ENCODE results near the gene LRIT3. TPM values are rescaled to one million over a fixed set of nuclear protein-coding genes. Genes with fewer than 3 reads are reported as not detected.

LRIT3 gene
- total RNA-seq, 1 experiment from 2014 or later: 0.11 TPM

GRCh38 chr4:109879081-109879480, 31.2 kb downstream of the LRIT3 start:
- Histone ChIP-seq H3F3A (ENCODE audit: low read length, unreplicated experiment) (no peaks in the 10 kb centered on the region), H3K9ac (ENCODE audit: low read length) (no peak overlapping the region), H3K4me2 (ENCODE audit: low read length) (no peak overlapping the region), H3K79me2 (ENCODE audit: low read length) (no peaks in the 10 kb centered on the region), H4K20me1 (ENCODE audit: low read length) (no peaks in the 10 kb centered on the region), H3K27me3 (ENCODE audit: low read length) (no peaks in the 10 kb centered on the region), H3K9me3 (ENCODE audit: low read length) (no peaks in the 10 kb centered on the region), H2AFZ (ENCODE audit: low read length) (no peak overlapping the region), H3K9me2 (replicated peaks; ENCODE audit: low read length) (no peaks in the 10 kb centered on the region), H3K4me1 (ENCODE audit: insufficient read depth, low read length) (peaks cover 10% of the 10 kb centered on the region), H3K36me3 (ENCODE audit: low read depth, low read length) (no peaks in the 10 kb centered on the region), H3K27ac (ENCODE audit: low read length) (no peak overlapping the region), H3K4me3 (ENCODE audit: low read length) (no peak overlapping the region)
- intact Hi-C loops (cut with micrococcal nuclease): no loop called here
- ChIA-PET POLR2A (ENCODE audit: unreplicated experiment) (no interaction called here), CTCF (no interaction called here)
- no TSS peak for BruUV-seq (replicated peaks)
- DNase-seq (no peak), ATAC-seq (no peak)
- TF ChIP-seq EZH2 (IDR thresholded peaks at IDR 0.05; ENCODE audit: low read length, unreplicated experiment): no peak
- TF ChIP-seq EZH2phosphoT487 (IDR thresholded peaks at IDR 0.05; ENCODE audit: borderline replicate concordance, low read length): no peak
- no peak for TF ChIP-seq CTCF (conservative IDR thresholded peaks at IDR 0.05; ENCODE audit: low read depth, low read length)

- H3F3A ChIP-seq (ENCODE audit: low read length, unreplicated experiment): no peaks in the 10 kb centered on the region
- H2AFZ ChIP-seq (ENCODE audit: low read length): no peak overlapping the region
- no peak for ATAC-seq
- H3K27ac ChIP-seq (ENCODE audit: low read length): no peak overlapping the region
- intact Hi-C loops (cut with micrococcal nuclease): no loop called here
- DNase-seq: no peak
- POLR2A ChIA-PET (ENCODE audit: unreplicated experiment): no interaction called here
- CTCF ChIA-PET: no interaction called here
- no peaks in the 10 kb centered on the region for H4K20me1 ChIP-seq (ENCODE audit: low read length)
- BruUV-seq (replicated peaks): no TSS peak
- H3K4me2 ChIP-seq (ENCODE audit: low read length): no peak overlapping the region
- no peak overlapping the region for H3K9ac ChIP-seq (ENCODE audit: low read length)
- no peaks in the 10 kb centered on the region for H3K27me3 ChIP-seq (ENCODE audit: low read length)
- no peaks in the 10 kb centered on the region for H3K9me3 ChIP-seq (ENCODE audit: low read length)
- no peaks in the 10 kb centered on the region for H3K36me3 ChIP-seq (ENCODE audit: low read depth, low read length)
- H3K4me1 ChIP-seq (ENCODE audit: insufficient read depth, low read length): 0 out of 2 replicates have a peak, but pooled peaks cover 3% of the 10 kb centered on the region
- no peaks in the 10 kb centered on the region for H3K9me2 ChIP-seq (replicated peaks; ENCODE audit: low read length)
- no peaks in the 10 kb centered on the region for H3K79me2 ChIP-seq (ENCODE audit: low read length)
- TF ChIP-seq EZH2phosphoT487 (IDR thresholded peaks at IDR 0.05; ENCODE audit: borderline replicate concordance, low read length) (no peak), CTCF (conservative IDR thresholded peaks at IDR 0.05; ENCODE audit: low read depth, low read length) (no peak), EZH2 (IDR thresholded peaks at IDR 0.05; ENCODE audit: low read length, unreplicated experiment) (no peak)
- H3K4me3 ChIP-seq (ENCODE audit: low read length): no peak overlapping the region
These were observed 31.9 kb downstream of the LRIT3 start for GRCh38 chr4:109879636-109880314.

- Histone ChIP-seq H3F3A (ENCODE audit: low read length, unreplicated experiment) (no peaks in the 10 kb centered on the region), H3K79me2 (ENCODE audit: low read length) (no peaks in the 10 kb centered on the region), H4K20me1 (ENCODE audit: low read length) (no peaks in the 10 kb centered on the region), H3K36me3 (ENCODE audit: low read depth, low read length) (no peaks in the 10 kb centered on the region), H3K4me1 (ENCODE audit: insufficient read depth, low read length) (no peaks in the 10 kb centered on the region), H3K9me3 (ENCODE audit: low read length) (no peaks in the 10 kb centered on the region), H2AFZ (ENCODE audit: low read length) (no peak overlapping the region), H3K27ac (ENCODE audit: low read length) (no peak overlapping the region), H3K4me2 (ENCODE audit: low read length) (no peak overlapping the region), H3K9me2 (replicated peaks; ENCODE audit: low read length) (no peaks in the 10 kb centered on the region), H3K9ac (ENCODE audit: low read length) (no peak overlapping the region), H3K4me3 (ENCODE audit: low read length) (no peak overlapping the region), H3K27me3 (ENCODE audit: low read length) (no peaks in the 10 kb centered on the region)
- ATAC-seq (no peak), DNase-seq (no peak)
- TF ChIP-seq CTCF (conservative IDR thresholded peaks at IDR 0.05; ENCODE audit: low read depth, low read length) (no peak), EZH2 (IDR thresholded peaks at IDR 0.05; ENCODE audit: low read length, unreplicated experiment) (no peak), EZH2phosphoT487 (IDR thresholded peaks at IDR 0.05; ENCODE audit: borderline replicate concordance, low read length) (no peak)
- no TSS peak for BruUV-seq (replicated peaks)
- intact Hi-C loops (cut with micrococcal nuclease): no loop called here
- POLR2A ChIA-PET (ENCODE audit: unreplicated experiment): no interaction called here
- CTCF ChIA-PET: no interaction called here
These were observed 38.4 kb downstream of the LRIT3 start for GRCh38 chr4:109886303-109886702.
